Astrocyte (in vitro differentiated cells and primary cell): Measurements from ENCODE around the gene CDC16.

Source experiments
- EZH2 ChIP-seq: IDR thresholded peaks from 2 replicates; pipeline ENCODE4 v1.6.1; 2012; ENCODE audit warnings: mild to moderate bottlenecking, low read length, inconsistent platforms; ENCODE audit not compliant: insufficient read depth
- TF ChIP-seq, protein P1 (sequence below): IDR thresholded peaks from 2 replicates; pipeline ENCODE4 v1.5.1; 2011; ENCODE audit warnings: low read depth, mild to moderate bottlenecking, inconsistent platforms, low read length, moderate library complexity; ENCODE audit not compliant: insufficient read depth

DNA sequence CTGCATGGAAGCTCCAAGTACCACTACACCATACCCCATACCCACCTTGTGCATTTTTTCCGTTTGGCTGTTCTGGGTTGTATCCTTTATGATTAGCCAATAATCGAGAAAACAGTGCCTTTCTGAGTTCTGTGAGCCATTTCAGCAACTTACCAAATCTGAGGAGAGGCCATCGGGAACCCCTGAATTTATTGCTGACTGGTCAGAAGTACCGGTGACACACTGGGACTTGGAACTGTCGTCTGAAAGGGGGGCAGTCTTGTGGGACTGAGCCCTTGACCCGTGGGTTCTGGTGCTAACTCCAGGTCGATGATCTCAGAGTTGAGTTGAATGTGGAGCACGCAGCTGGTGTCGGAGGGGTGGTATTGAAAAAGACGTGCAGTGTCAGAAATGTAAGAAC lies 61.8 kb downstream of the CDC16 start:
- TF ChIP-seq, protein P1, sequence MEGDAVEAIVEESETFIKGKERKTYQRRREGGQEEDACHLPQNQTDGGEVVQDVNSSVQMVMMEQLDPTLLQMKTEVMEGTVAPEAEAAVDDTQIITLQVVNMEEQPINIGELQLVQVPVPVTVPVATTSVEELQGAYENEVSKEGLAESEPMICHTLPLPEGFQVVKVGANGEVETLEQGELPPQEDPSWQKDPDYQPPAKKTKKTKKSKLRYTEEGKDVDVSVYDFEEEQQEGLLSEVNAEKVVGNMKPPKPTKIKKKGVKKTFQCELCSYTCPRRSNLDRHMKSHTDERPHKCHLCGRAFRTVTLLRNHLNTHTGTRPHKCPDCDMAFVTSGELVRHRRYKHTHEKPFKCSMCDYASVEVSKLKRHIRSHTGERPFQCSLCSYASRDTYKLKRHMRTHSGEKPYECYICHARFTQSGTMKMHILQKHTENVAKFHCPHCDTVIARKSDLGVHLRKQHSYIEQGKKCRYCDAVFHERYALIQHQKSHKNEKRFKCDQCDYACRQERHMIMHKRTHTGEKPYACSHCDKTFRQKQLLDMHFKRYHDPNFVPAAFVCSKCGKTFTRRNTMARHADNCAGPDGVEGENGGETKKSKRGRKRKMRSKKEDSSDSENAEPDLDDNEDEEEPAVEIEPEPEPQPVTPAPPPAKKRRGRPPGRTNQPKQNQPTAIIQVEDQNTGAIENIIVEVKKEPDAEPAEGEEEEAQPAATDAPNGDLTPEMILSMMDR, result no peak
- TF ChIP-seq EZH2, result no peak
